Measurements from ENCODE around the gene GRM2. TPM values are rescaled to one million over a fixed set of nuclear protein-coding genes. Genes with fewer than 3 reads are reported as not detected.

GRM2 gene
- total RNA-seq, 3 donors from 2014 or later: 0.14 to 0.61 (median 0.22) TPM

DNA sequence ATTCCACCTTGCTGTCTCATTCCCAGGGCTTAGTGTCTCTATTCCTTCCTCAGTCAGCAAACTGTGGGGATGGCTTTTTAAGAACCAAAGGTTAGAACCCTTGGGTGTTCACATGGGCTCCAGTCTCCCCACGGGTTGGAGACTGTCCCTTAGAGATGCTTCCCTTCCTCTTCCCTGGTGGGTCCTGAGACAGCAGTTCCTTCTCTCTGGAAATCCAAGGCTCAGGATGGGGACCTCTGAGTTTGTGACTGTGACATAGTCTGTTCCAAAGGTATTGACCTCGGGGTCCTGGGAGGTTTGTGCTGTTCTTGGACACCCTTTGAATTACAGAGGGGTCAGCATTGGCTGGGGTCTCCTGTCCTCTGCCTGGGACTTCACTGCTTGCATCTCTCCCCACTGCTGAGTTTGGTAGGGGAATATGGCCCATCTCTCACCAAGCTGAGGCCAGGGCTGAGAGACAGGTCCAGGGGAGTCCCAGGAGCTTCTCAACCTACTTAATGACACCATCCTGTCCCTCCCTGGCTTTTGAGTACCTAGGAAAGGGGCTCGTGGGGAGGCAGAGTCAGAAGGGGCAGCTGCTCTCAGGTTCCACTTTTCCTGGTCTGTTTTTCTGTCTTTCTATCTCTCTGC is 1.5 kb downstream of the GRM2 start:
- no peak overlapping the region for H3K4me3 ChIP-seq
- TF ChIP-seq, protein P1, sequence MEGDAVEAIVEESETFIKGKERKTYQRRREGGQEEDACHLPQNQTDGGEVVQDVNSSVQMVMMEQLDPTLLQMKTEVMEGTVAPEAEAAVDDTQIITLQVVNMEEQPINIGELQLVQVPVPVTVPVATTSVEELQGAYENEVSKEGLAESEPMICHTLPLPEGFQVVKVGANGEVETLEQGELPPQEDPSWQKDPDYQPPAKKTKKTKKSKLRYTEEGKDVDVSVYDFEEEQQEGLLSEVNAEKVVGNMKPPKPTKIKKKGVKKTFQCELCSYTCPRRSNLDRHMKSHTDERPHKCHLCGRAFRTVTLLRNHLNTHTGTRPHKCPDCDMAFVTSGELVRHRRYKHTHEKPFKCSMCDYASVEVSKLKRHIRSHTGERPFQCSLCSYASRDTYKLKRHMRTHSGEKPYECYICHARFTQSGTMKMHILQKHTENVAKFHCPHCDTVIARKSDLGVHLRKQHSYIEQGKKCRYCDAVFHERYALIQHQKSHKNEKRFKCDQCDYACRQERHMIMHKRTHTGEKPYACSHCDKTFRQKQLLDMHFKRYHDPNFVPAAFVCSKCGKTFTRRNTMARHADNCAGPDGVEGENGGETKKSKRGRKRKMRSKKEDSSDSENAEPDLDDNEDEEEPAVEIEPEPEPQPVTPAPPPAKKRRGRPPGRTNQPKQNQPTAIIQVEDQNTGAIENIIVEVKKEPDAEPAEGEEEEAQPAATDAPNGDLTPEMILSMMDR (IDR thresholded peaks at IDR 0.05): no peak
- intact Hi-C loops (cut with DNase I, micrococcal nuclease): no loop called here
- DNase-seq (peak in 1 of 3 donors; percentile 8), ATAC-seq (no peak)
- no peaks in the 10 kb centered on the region for H3K9me3 ChIP-seq
- H3K36me3 ChIP-seq (ENCODE audit: low read depth): no peaks in the 10 kb centered on the region
- H3K4me1 ChIP-seq (ENCODE audit: low read depth): no peaks in the 10 kb centered on the region

DNA sequence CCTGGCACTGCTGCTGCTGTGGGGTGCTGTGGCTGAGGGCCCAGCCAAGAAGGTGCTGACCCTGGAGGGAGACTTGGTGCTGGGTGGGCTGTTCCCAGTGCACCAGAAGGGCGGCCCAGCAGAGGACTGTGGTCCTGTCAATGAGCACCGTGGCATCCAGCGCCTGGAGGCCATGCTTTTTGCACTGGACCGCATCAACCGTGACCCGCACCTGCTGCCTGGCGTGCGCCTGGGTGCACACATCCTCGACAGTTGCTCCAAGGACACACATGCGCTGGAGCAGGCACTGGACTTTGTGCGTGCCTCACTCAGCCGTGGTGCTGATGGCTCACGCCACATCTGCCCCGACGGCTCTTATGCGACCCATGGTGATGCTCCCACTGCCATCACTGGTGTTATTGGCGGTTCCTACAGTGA is 2.1 kb downstream of the GRM2 start:
- no peak for ATAC-seq
- intact Hi-C loops (cut with DNase I, micrococcal nuclease): no loop called here
- H3K4me1 ChIP-seq (ENCODE audit: low read depth): no peaks in the 10 kb centered on the region
- no peaks in the 10 kb centered on the region for H3K9me3 ChIP-seq
- H3K36me3 ChIP-seq (ENCODE audit: low read depth): no peaks in the 10 kb centered on the region
- no peak overlapping the region for H3K4me3 ChIP-seq
- no peak for DNase-seq
- TF ChIP-seq, protein P1 (IDR thresholded peaks at IDR 0.05): no peak

DNA sequence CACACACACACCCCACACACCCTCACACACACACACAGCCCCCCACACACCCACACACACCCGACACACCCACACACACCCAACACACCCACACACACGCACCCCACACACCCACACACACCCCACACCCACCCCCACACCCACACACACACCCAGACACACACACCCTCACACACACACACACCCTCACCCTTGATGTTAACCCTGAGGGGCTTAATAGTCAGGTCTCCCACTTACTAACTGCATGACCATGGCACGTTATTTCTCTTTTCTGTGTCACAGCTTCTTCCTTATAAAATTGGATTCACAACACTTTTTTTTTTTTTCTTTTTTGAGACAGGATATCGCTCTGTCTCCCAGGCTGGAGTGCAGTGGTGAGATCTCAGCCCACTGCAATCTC is 2.8 kb downstream of the GRM2 start:
- DNase-seq (no peak), ATAC-seq (no peak)
- TF ChIP-seq, protein P1 (IDR thresholded peaks at IDR 0.05): no peak
- Histone ChIP-seq H3K9me3 (no peaks in the 10 kb centered on the region), H3K36me3 (ENCODE audit: low read depth) (no peaks in the 10 kb centered on the region), H3K4me1 (ENCODE audit: low read depth) (no peaks in the 10 kb centered on the region), H3K4me3 (no peak overlapping the region)
- intact Hi-C loops (cut with DNase I, micrococcal nuclease): no loop called here

DNA sequence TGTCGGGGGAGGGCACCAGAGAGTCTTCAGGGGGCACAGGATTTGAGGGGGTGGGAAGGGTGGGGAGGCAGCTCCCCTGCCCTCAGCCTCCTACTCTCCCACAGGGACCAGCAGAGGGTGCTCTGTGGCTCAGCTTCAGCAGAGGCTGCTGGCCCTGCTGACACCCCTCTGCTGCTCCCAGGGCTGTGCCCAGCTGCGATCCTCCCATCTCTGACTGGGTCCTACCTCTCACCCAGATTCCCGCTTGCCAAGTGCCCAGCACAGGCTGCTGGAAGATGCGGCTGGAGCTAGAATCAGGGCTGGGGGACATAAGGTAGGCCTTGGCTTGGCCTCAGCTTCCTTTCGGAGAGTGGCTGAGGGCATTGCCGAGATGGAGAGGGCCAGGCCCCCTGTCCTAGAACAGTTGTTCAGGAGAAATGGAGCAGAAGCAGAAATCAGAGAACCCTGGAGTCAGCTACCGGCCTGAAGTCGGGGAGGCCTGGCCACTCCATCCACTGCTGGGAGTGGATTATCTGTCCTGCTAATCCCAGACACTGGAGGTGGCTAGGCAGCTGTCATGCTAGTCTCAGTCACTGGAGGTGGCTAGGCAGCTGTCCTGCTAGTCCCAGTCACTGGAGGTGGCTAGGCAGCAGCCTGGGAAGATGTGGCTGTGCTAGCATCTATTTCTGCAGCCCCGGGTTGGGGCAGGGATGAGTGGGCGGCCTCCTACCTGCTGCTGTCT is 3.9 kb downstream of the GRM2 start:
- TF ChIP-seq, protein P1 (IDR thresholded peaks at IDR 0.05): no peak
- Histone ChIP-seq H3K4me1 (ENCODE audit: low read depth) (no peaks in the 10 kb centered on the region), H3K9me3 (no peaks in the 10 kb centered on the region), H3K36me3 (ENCODE audit: low read depth) (no peaks in the 10 kb centered on the region), H3K4me3 (no peak overlapping the region)
- intact Hi-C loops (cut with DNase I, micrococcal nuclease): no loop called here
- DNase-seq (no peak), ATAC-seq (no peak)

DNA sequence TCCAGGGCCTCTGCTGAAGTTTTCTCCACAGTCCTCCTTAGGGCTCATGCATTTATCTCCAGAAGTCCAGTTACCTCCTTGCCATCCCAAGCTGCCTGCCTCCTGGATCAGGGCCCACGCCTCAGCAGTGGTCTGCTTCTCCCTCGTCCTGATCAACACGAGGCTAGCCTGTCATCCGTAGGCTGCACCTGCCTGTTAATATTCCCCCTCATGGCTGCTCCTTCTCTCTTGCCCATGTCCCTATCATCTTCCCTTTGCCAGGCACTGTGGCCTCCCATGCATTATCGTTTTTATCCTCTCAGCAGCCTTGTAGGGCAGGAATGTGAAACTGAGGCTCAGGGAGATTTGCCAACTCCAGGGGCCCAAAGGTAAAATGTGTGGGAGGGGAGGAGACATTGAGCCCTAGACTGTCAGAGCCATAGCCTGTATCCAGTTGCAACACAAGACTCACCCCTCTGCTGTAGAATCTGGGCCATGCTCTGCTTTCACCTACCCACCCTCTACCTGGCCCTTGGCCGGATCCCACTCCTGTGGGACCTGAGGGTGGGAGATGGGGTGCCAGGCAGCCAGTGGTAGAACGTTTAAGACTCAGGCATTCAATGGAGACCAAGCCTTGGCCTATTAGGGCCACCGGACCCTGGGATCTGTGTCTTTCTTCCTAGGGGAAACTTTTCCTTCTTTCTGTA is 4.6 kb downstream of the GRM2 start:
- DNase-seq (no peak), ATAC-seq (no peak)
- TF ChIP-seq, protein P1 (IDR thresholded peaks at IDR 0.05): no peak
- Histone ChIP-seq H3K4me1 (ENCODE audit: low read depth) (no peaks in the 10 kb centered on the region), H3K4me3 (no peak overlapping the region), H3K36me3 (ENCODE audit: low read depth) (no peaks in the 10 kb centered on the region), H3K9me3 (no peaks in the 10 kb centered on the region)
- intact Hi-C loops (cut with DNase I, micrococcal nuclease): no loop called here
